ENCODE measurements around the gene ZNF780B. TPM values are rescaled to one million over a fixed set of nuclear protein-coding genes. Genes with fewer than 3 reads are reported as not detected.

The ZNF780B gene
- total RNA-seq, 1 donor from 2014 or later: 20.9 TPM

Other genes with a start within 250 kb of the ZNF780B start
- 10.3 TPM for gene DYRK1B, start 222.1 kb downstream of the ZNF780B start, total RNA-seq
- 181 TPM for gene FBL, start 209.9 kb downstream of the ZNF780B start, total RNA-seq
- 17.7 TPM for gene FCGBP, start 121.6 kb downstream of the ZNF780B start, total RNA-seq
- 44.1 TPM for gene PSMC4, start 85.1 kb downstream of the ZNF780B start, total RNA-seq
- gene ZNF546, start 59.2 kb downstream of the ZNF780B start, total RNA-seq: 3.6 TPM
- gene ZNF780A, start 34.7 kb upstream of the ZNF780B start, total RNA-seq: 12.7 TPM
- 4.5 TPM for gene MAP3K10, start 135.2 kb upstream of the ZNF780B start, total RNA-seq
- not detected for gene TTC9B, start 162.2 kb upstream of the ZNF780B start, total RNA-seq
- 0.39 TPM for gene CCNP, start 170.5 kb upstream of the ZNF780B start, total RNA-seq
- gene AKT2, start 229.1 kb upstream of the ZNF780B start, total RNA-seq: 94.4 TPM

All from skin of body (tissue), 1 donor.